Lower leg skin (tissue), 4 donors: ENCODE measurements around the gene CELA1. TPM values are rescaled to one million over a fixed set of nuclear protein-coding genes. Genes with fewer than 3 reads are reported as not detected.

Source experiments
- DNase-seq, 2 donors: peaks; one replicate each; pipeline ENCODE4 v3.0.0-alpha.2; 2019; ENCODE audit warnings: low spot score in 2 of 2
- H3K4me3 ChIP-seq: fragments of 200-600 bp; sonication (generic); 2 replicates; pipeline ENCODE4 v1.5.1; 2017; ENCODE audit warnings: mild to moderate bottlenecking, low read depth; ENCODE audit not compliant: poor library complexity, severe bottlenecking
- POLR2A ChIP-seq, 2 donors: fragments of 450-650 bp; IDR thresholded peaks; one replicate each; pipeline ENCODE4 v1.6.1; 2016 to 2017; ENCODE audit warnings: antibody characterized with exemption in 2 of 2, mild to moderate bottlenecking in 1 of 2, moderate library complexity in 1 of 2
- WGBS, 2 donors: methylation state at CpG; one replicate each; pipeline ENCODE4 v1.1.5; 2018; 5-methylcytosine and 5-hydroxymethylcytosine counted together
- intact Hi-C: fragments of 100-400 bp; cut with DNase I; formaldehyde crosslinking; loops from one replicate; pipeline ENCODE4 v1.15.0; 2023; ENCODE audit warnings: low total_unique reads
- total RNA-seq, 4 donors: library from RNA; depleted of rRNA; stranded (reverse); fragments of >200 nt; gene quantifications; one replicate each; pipeline ENCODE4 v1.1.0, GENCODE V29; 2016
- TF ChIP-seq, protein P1 (sequence below), 3 donors: fragments of 450-650 bp; IDR thresholded peaks; one replicate each; pipeline ENCODE4 v1.5.1; 2016; ENCODE audit warnings: antibody characterized with exemption in 3 of 3, mild to moderate bottlenecking in 3 of 3, moderate library complexity in 2 of 3

CELA1 gene
- total RNA-seq, 4 donors from 2014 or later, result not detected

DNA sequence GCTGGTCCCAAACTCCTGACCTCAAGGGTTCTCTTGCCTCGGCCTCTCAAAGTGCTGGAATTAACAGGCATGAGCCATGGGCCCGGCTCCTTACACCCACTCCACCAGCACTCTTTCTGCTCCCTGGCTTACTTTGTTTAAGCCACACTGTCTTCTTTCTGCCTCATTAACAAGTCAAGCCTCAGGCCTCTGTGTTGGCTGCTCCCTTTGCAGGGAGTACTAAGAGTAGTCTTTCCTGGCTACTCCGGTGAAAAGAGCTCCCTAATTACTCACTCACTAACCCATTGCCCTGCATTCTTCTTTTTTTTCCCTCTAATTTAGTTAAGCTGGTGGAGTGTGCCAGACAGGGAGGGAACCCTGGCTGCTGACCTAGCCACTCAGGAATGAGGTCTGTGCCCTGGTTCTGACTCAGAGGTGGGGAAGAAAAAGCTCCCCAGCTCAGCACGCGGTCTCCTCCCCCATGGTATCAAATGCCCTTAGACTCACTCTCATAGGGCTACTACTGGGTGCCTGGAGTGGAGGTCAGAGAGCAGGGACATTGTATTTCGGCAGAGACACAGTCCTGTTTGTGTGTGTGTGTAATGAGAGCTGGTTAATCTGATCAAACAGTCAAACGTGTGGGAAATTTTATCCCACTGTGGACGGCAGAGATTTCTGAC, 24.9 kb upstream of the CELA1 start:
- intact Hi-C loops, result no loop called here
- H3K4me3 ChIP-seq, result no peak overlapping the region
- WGBS, 2 donors, result 17 to 24% methylated on average over 8 of the region's 8 CpGs
- TF ChIP-seq, protein P1, sequence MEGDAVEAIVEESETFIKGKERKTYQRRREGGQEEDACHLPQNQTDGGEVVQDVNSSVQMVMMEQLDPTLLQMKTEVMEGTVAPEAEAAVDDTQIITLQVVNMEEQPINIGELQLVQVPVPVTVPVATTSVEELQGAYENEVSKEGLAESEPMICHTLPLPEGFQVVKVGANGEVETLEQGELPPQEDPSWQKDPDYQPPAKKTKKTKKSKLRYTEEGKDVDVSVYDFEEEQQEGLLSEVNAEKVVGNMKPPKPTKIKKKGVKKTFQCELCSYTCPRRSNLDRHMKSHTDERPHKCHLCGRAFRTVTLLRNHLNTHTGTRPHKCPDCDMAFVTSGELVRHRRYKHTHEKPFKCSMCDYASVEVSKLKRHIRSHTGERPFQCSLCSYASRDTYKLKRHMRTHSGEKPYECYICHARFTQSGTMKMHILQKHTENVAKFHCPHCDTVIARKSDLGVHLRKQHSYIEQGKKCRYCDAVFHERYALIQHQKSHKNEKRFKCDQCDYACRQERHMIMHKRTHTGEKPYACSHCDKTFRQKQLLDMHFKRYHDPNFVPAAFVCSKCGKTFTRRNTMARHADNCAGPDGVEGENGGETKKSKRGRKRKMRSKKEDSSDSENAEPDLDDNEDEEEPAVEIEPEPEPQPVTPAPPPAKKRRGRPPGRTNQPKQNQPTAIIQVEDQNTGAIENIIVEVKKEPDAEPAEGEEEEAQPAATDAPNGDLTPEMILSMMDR (IDR thresholded peaks at IDR 0.05), result no peak
- TF ChIP-seq POLR2A (IDR thresholded peaks at IDR 0.05), result no peak
- peak in 1 of 2 donors; percentile 42 for DNase-seq

DNA sequence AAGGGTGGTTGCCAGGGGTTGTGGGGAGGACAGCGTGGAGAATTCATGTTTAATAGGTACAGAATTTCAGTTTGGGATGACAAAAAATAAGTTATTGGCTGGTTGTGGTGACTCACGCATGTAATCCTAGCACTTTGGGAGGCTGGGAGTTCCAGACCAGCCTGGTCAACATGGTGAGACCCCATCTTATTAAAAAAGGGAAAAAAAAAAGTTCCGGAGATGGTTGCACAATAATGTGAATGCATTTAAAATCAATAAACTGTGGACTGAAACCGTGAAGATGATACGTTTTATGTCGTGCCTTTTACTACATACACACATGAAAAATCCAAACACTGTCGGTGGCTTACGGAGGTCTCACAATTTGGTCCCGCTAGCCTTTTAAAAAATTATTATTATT, 24.2 kb upstream of the CELA1 start:
- 90 to 92% methylated on average over 9 of the region's 9 CpGs for WGBS, 2 donors
- H3K4me3 ChIP-seq, result no peak overlapping the region
- no peak for DNase-seq
- intact Hi-C loops, result no loop called here
- TF ChIP-seq POLR2A (IDR thresholded peaks at IDR 0.05), result no peak
- TF ChIP-seq, protein P1 (IDR thresholded peaks at IDR 0.05), result no peak

DNA sequence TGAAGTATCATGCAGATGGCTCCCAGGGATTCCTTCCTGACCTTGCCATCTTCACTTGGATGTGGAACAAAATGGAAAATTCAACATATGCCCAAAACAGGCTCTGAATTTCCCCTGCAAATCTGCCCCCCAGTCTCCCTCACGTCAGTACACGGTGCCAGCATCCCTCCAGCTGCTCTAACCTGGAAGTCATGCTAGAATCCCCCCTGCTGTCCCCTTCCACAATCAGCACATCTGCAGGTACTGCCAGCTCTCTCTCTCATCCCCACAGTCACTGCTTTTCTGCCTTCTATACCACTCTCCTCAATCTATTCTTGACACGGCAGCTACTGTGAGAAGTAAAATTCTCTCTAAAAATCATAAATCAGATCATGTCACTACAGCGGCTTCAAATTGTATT, 23.1 kb upstream of the CELA1 start:
- intact Hi-C loops, result no loop called here

DNA sequence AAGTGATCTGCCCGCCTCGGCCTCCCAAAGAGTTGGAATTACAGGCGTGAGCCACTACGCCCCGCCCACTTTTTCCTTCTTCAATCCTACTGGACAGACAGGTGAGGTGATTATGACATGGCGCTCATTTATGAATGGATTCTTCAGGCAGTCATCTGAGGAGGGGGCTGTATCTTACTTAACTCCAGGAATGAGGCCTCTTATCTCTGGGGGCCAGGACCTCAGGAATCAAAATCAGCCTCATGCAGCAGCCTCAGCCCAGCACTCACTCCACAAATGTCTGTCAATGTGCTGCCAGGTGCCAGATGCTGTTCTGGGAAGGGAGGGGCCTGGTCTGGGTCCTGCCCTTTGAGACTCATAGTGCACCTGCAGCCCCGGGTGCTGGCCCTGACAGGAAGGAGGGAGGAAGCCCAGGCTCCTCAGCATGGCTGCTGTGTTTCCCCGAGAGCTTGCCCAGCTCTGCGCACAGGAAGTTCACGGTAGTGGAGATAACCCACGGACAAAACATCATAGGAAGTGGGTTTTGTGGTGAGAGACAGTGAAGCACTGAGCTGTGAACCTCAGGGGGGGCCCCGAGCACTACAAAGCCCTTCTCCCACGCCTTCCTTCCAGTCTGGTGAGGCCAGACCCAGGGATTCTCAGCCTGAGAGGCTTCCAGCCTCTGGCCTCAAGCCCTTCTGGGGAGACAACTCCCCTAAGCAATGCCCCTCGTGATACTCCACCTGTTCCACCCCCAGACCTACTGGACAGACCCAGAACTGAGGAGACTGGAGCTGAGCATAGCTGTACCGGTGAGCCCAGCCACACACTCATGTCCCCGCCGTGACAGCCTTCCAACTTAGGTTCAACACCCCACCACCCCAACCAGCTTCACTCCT, 22.4 kb upstream of the CELA1 start:
- TF ChIP-seq, protein P1 (IDR thresholded peaks at IDR 0.05), result no peak
- TF ChIP-seq POLR2A (IDR thresholded peaks at IDR 0.05), result no peak
- intact Hi-C loops, result no loop called here
- no peak overlapping the region for H3K4me3 ChIP-seq
- DNase-seq, result peak; percentile 43 to 88
- 76 to 78% methylated on average over 17 of the region's 17 CpGs for WGBS, 2 donors

More for the DNA sequence above, 23.1 kb upstream of the CELA1 start:
- TF ChIP-seq POLR2A (IDR thresholded peaks at IDR 0.05), result no peak
- H3K4me3 ChIP-seq, result no peak overlapping the region
- 80 to 84% methylated on average over 4 of the region's 4 CpGs for WGBS, 2 donors
- DNase-seq, result no peak

DNA sequence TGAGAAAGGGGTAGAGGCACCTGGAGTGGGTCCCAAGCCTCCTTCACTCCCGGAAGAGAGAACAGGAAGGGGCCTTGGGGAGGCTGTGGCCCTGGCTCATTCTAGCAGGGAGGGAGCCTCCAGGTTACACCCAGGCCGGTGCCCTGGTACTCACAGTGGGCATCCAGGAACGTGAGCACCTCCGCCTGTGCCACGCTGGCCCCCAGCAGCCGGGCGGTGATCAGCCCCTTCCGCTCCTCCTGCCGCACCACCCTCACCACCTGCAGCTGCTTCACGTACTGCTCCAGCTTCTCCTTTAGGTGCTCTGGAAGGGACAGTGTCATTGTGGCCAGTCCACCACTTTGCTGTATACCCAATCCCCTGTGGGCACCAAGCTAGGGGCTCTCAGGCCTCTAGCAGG, 18.8 kb upstream of the CELA1 start:
- no peak overlapping the region for H3K4me3 ChIP-seq
- 94 to 96% methylated on average over 10 of the region's 10 CpGs for WGBS, 2 donors
- TF ChIP-seq, protein P1 (IDR thresholded peaks at IDR 0.05), result no peak
- TF ChIP-seq POLR2A (IDR thresholded peaks at IDR 0.05), result no peak
- intact Hi-C loops, result no loop called here
- no peak for DNase-seq

DNA sequence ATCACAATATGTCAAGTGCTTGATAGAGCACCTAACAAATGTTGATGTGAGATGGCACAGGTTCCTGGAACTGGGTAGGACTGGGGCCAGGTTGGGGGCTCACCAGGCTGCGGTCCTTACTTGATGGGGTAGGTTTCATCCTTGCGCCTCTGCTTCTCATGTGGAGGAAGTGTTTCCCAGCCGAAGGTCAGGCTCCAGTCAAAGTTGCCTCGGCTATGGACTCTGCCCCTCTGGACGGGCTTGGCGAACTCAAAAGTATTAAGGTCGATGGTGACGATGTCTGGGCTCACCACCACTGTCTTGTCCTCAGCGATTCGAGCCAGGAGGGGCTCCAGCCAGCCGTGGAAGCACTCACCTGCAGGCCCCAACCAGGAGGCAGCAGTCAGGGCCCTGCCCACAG, 17.5 kb upstream of the CELA1 start:
- WGBS, 2 donors, result 91 to 92% methylated on average over 10 to 11 of the region's 11 CpGs
- intact Hi-C loops, result no loop called here
- TF ChIP-seq, protein P1 (IDR thresholded peaks at IDR 0.05), result no peak
- TF ChIP-seq POLR2A (IDR thresholded peaks at IDR 0.05), result no peak
- no peak overlapping the region for H3K4me3 ChIP-seq
- DNase-seq, result no peak
